ENCODE results near the gene LTBP1.
"Not testable (repeated sequence)": the region's sequence is repeated elsewhere in the genome, so short reads cannot be mapped to it uniquely, and the experiment has no call there.

LTBP1 gene

GRCh38 chr2:33437297-33437696, 490.5 kb downstream of the LTBP1 start:
- Histone ChIP-seq H3K4me1 (ENCODE audit: control insufficient read depth, insufficient read depth, low read length) (no peaks in the 10 kb centered on the region), H3K4me3 (ENCODE audit: low read length) (no peak overlapping the region), H3K27me3 (ENCODE audit: control insufficient read depth, insufficient read depth, low read length) (no peaks in the 10 kb centered on the region), H3K9ac (ENCODE audit: low read length) (no peak overlapping the region), H3K36me3 (ENCODE audit: control insufficient read depth, insufficient read depth, low read length) (no peaks in the 10 kb centered on the region), H3K27ac (ENCODE audit: low read depth, low read length) (no peak overlapping the region)

DNA sequence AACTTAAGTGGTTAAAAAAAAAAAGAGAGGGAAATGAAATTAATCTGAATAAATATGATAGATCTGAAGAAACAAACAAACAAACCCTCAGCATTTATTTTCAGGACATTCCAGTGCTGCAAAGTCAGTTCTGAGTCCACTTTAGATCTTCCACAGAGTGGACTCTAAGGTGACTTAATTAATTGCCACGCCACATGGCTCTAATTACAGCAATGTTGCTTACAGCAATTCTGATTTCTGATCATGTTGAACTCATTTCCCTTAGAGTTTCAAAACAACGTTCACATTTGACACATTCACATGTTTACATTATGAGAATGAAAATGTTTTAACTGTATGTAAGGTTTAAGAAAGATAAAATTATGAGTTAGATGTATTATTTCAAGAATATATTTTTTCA, 491.1 kb downstream of the LTBP1 start:
- no peak overlapping the region for H3K27ac ChIP-seq (ENCODE audit: low read depth, low read length)
- no peaks in the 10 kb centered on the region for H3K4me1 ChIP-seq (ENCODE audit: control insufficient read depth, insufficient read depth, low read length)
- no peak overlapping the region for H3K4me3 ChIP-seq (ENCODE audit: low read length)
- H3K36me3 ChIP-seq (ENCODE audit: control insufficient read depth, insufficient read depth, low read length) = no peaks in the 10 kb centered on the region
- no peak overlapping the region for H3K9ac ChIP-seq (ENCODE audit: low read length)
- no peaks in the 10 kb centered on the region for H3K27me3 ChIP-seq (ENCODE audit: control insufficient read depth, insufficient read depth, low read length)

GRCh38 chr2:33441235-33441810, 494.6 kb downstream of the LTBP1 start:
- Histone ChIP-seq H3K9ac (ENCODE audit: low read length) (no peak overlapping the region), H3K36me3 (ENCODE audit: control insufficient read depth, insufficient read depth, low read length) (no peaks in the 10 kb centered on the region), H3K4me1 (ENCODE audit: control insufficient read depth, insufficient read depth, low read length) (no peaks in the 10 kb centered on the region), H3K4me3 (ENCODE audit: low read length) (no peak overlapping the region), H3K27me3 (ENCODE audit: control insufficient read depth, insufficient read depth, low read length) (no peaks in the 10 kb centered on the region), H3K27ac (ENCODE audit: low read depth, low read length) (no peak overlapping the region)

DNA sequence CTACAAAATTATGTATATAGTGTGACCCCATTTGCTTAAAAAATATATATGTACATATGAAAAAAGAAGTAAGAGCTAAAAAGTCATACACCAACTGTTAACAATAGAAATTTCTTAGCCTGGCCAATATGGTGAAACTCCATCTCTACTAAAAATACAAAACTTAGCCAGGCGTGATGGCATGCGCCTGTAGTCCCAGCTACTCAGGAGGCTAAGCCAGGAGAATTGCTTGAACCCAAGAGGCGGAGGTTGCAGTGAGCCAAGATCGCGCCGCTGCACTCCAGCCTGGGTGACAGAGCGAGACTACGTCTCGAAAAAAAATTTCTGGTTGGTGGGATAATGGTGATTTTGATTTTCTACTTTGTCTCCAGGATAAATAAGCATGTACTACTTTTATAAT, 495.3 kb downstream of the LTBP1 start:
- H3K27me3 ChIP-seq (ENCODE audit: control insufficient read depth, insufficient read depth, low read length) = not testable (repeated sequence)

DNA sequence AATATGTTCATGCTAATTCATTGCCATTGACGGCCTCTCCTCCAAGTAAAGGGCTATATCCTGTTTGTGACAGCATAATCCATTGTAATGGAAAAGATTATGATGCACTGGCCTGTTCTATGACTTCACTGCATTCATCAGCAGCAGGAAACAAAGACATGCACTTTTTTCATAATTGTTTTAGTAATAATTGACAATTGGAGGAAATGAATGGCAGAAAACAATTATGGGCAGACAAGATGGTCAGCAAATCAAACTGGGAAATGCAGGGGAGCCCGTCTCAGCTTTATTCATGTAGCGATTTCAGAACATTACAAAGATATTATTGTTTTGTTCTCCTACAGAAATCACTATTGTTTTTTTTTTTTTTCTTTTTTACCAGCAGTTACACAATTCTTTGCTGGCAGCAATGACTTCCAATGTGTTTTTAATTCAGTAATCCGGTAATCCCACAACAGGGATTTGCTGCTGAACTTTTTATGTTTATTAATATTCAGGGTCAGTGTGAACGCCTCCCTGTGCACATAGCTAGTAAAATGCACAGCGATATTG, 495.9 kb downstream of the LTBP1 start:
- no peak overlapping the region for H3K27ac ChIP-seq (ENCODE audit: low read depth, low read length)
- H3K4me1 ChIP-seq (ENCODE audit: control insufficient read depth, insufficient read depth, low read length) = no peaks in the 10 kb centered on the region
- no peak overlapping the region for H3K9ac ChIP-seq (ENCODE audit: low read length)
- H3K27me3 ChIP-seq (ENCODE audit: control insufficient read depth, insufficient read depth, low read length) = no peaks in the 10 kb centered on the region
- H3K4me3 ChIP-seq (ENCODE audit: low read length) = no peak overlapping the region
- H3K36me3 ChIP-seq (ENCODE audit: control insufficient read depth, insufficient read depth, low read length) = no peaks in the 10 kb centered on the region

More for the DNA sequence above, 495.3 kb downstream of the LTBP1 start:
- not testable (repeated sequence) for H3K36me3 ChIP-seq (ENCODE audit: control insufficient read depth, insufficient read depth, low read length); H3K4me3 ChIP-seq (ENCODE audit: low read length); H3K4me1 ChIP-seq (ENCODE audit: control insufficient read depth, insufficient read depth, low read length); H3K9ac ChIP-seq (ENCODE audit: low read length); H3K27ac ChIP-seq (ENCODE audit: low read depth, low read length)

GRCh38 chr2:33443274-33443829, 496.6 kb downstream of the LTBP1 start:
- no peaks in the 10 kb centered on the region for H3K27me3 ChIP-seq (ENCODE audit: control insufficient read depth, insufficient read depth, low read length)
- no peak overlapping the region for H3K4me3 ChIP-seq (ENCODE audit: low read length)
- no peaks in the 10 kb centered on the region for H3K4me1 ChIP-seq (ENCODE audit: control insufficient read depth, insufficient read depth, low read length)
- H3K27ac ChIP-seq (ENCODE audit: low read depth, low read length) = no peak overlapping the region
- H3K36me3 ChIP-seq (ENCODE audit: control insufficient read depth, insufficient read depth, low read length) = no peaks in the 10 kb centered on the region
- H3K9ac ChIP-seq (ENCODE audit: low read length) = no peak overlapping the region

DNA sequence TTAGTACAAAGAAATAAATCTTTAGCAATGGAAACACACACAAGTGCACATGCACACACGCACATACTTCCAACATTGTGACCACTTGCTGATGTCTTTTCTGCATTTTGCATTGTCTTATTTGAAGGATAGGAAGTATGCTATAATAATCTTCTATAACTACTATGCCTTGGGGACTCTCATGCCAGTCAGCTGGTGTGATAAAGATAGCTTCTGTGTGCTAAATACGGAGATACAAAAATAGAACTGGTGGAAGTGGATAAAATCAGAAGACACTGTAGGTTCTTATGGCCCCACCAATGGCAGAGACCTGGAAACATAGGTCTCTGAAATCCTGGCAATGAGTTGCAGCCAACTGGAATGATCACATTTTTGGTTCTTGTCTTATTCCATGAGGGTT, 498.2 kb downstream of the LTBP1 start:
- Histone ChIP-seq H3K36me3 (ENCODE audit: control insufficient read depth, insufficient read depth, low read length) (no peaks in the 10 kb centered on the region), H3K9ac (ENCODE audit: low read length) (no peak overlapping the region), H3K27me3 (ENCODE audit: control insufficient read depth, insufficient read depth, low read length) (no peaks in the 10 kb centered on the region), H3K27ac (ENCODE audit: low read depth, low read length) (no peak overlapping the region), H3K4me3 (ENCODE audit: low read length) (no peak overlapping the region), H3K4me1 (ENCODE audit: control insufficient read depth, insufficient read depth, low read length) (no peaks in the 10 kb centered on the region)

- H3K4me3 ChIP-seq (ENCODE audit: low read length) = no peak overlapping the region
- H3K9ac ChIP-seq (ENCODE audit: low read length) = no peak overlapping the region
- H3K27me3 ChIP-seq (ENCODE audit: control insufficient read depth, insufficient read depth, low read length) = no peaks in the 10 kb centered on the region
- no peaks in the 10 kb centered on the region for H3K36me3 ChIP-seq (ENCODE audit: control insufficient read depth, insufficient read depth, low read length)
- no peaks in the 10 kb centered on the region for H3K4me1 ChIP-seq (ENCODE audit: control insufficient read depth, insufficient read depth, low read length)
- H3K27ac ChIP-seq (ENCODE audit: low read depth, low read length) = no peak overlapping the region
Measured at GRCh38 chr2:33448220-33448899, 501.6 kb downstream of the LTBP1 start.
